Measurements from ENCODE around the gene RFTN1. TPM values are rescaled to one million over a fixed set of nuclear protein-coding genes. Genes with fewer than 3 reads are reported as not detected.
A peak's percentile ranks its signal among the peaks of the same experiment; 100 is the strongest.

The RFTN1 gene
- total and polyA plus RNA-seq, 9 of the 15 experiments (the other 6 are each of a cell fraction or from before 2014, with no cell fraction given): 0.08 to 0.51 (median 0.11) TPM; not detected in 6

DNA sequence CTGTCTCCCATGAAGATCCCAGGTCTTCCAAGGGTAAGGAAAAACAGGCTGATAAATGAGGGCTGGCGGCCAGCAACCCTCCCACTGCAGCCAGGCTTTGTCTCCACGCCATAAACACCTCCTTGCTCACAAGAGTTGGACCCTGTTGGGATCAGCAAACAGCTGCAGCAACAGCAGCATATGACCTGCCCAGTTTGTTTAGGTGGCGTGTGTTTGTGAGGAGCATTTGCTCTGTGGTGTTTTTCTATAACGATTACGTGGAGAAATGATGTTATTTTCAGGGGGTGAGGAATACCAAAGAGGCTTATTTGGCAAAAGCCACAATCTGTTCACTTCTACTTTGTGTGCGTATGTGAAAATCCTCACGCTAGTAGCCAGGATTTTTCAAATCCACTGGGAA lies 58.5 kb downstream of the RFTN1 start (continued):
- TF ChIP-seq ELF2 (CRISPR knock-in tag; IDR thresholded peaks at IDR 0.05) (no peak), SP2 (IDR thresholded peaks at IDR 0.05; ENCODE audit: extremely low read depth, low read depth, low read length, poor library complexity, severe bottlenecking) (no peak), NCOA1 (IDR thresholded peaks at IDR 0.05; ENCODE audit: low read depth) (no peak), FOXK2 (conservative IDR thresholded peaks at IDR 0.05 in 1 of 2, IDR thresholded peaks at IDR 0.05 in 1 of 2; ENCODE audit: low read depth in 2 of 2) (no peak), TAF9B (IDR thresholded peaks at IDR 0.05; ENCODE audit: partially characterized antibody) (no peak), ZNF57 (CRISPR knock-in tag; IDR thresholded peaks at IDR 0.05) (no peak), HSF4 (CRISPR knock-in tag; IDR thresholded peaks at IDR 0.05; ENCODE audit: borderline replicate concordance) (no peak)
- TF ChIP-seq, protein P1, sequence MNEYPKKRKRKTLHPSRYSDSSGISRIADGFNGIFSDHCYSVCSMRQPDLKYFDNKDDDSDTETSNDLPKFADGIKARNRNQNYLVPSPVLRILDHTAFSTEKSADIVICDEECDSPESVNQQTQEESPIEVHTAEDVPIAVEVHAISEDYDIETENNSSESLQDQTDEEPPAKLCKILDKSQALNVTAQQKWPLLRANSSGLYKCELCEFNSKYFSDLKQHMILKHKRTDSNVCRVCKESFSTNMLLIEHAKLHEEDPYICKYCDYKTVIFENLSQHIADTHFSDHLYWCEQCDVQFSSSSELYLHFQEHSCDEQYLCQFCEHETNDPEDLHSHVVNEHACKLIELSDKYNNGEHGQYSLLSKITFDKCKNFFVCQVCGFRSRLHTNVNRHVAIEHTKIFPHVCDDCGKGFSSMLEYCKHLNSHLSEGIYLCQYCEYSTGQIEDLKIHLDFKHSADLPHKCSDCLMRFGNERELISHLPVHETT (CRISPR knock-in tag; conservative IDR thresholded peaks at IDR 0.05 in 1 of 2, IDR thresholded peaks at IDR 0.05 in 1 of 2): no peak

DNA sequence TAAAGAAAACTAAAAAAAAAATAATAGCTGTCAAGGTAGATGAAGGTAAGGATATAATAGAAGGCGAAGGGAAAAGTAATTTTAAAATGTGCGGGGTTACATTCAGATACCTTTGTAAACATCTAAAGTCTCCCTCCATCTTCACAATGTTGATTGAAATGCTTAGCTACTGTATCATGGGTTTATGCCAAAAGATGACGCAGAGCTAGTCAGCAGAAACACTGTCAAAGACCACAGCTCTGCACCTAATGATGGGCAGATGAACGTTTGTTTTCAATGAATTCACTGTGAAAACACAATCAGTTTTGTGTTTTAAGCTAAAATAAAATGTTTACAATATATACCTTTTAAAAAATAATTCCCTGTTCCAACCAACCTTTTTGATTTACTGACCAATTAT lies 61.2 kb downstream of the RFTN1 start:
- CTCF ChIA-PET (ENCODE audit: low intra/inter-chr PET ratio): no interaction called here
- no TSS peak for BruUV-seq (replicated peaks)
- in situ Hi-C loops (cut with MboI): no loop called here

More for the DNA sequence above, 61.2 kb downstream of the RFTN1 start:
- POLR2A ChIA-PET: interaction anchor here (0.6 to 0.8 kb wide), 2 partner anchors 12 to 14 kb away, joined by 3 read pairs; no protein-coding TSS in a partner anchor
- no peak overlapping the region for H3K4me2 ChIP-seq (ENCODE audit: insufficient read depth, low read length)
- no peaks in the 10 kb centered on the region for H3K4me1 ChIP-seq (replicated peaks in 1 of 2; ENCODE audit: control insufficient read depth in 2 of 2, insufficient read depth in 2 of 2, low read length in 2 of 2)
- ATAC-seq: no peak
- FAIRE-seq: no peak
- H3K9ac ChIP-seq (ENCODE audit: insufficient read depth in 1 of 2, low read depth in 2 of 2, low read length in 2 of 2): no peak overlapping the region
- peaks cover 17 to 29% of the 10 kb centered on the region in 2 experiments for H3K27me3 ChIP-seq (ENCODE audit: control insufficient read depth in 2 of 2, insufficient read depth in 2 of 2, low read length in 2 of 2)
- H3K36me3 ChIP-seq (ENCODE audit: control insufficient read depth, insufficient read depth, low read length): no peaks in the 10 kb centered on the region
- no peaks in the 10 kb centered on the region for H4K20me1 ChIP-seq (replicated peaks; ENCODE audit: control insufficient read depth, insufficient read depth, low read length)
- H2AFZ ChIP-seq (ENCODE audit: low read depth, low read length): no peak overlapping the region
- WGBS (ENCODE audit: insufficient coverage, low coverage, missing lambda C conversion rate): 0% methylated on average over 4 of the region's 4 CpGs
- no peak for TF ChIP-seq MAFG (tag; conservative IDR thresholded peaks at IDR 0.05)
- TF ChIP-seq RUNX1 (IDR thresholded peaks at IDR 0.05; ENCODE audit: low read depth): no peak
- peak; percentile 32; the same call in 1 of the 2 replicates for TF ChIP-seq NFE2 (IDR thresholded peaks at IDR 0.05; ENCODE audit: low read depth)
- TF ChIP-seq RNF2 (IDR thresholded peaks at IDR 0.05): no peak
- TF ChIP-seq, protein P2, sequence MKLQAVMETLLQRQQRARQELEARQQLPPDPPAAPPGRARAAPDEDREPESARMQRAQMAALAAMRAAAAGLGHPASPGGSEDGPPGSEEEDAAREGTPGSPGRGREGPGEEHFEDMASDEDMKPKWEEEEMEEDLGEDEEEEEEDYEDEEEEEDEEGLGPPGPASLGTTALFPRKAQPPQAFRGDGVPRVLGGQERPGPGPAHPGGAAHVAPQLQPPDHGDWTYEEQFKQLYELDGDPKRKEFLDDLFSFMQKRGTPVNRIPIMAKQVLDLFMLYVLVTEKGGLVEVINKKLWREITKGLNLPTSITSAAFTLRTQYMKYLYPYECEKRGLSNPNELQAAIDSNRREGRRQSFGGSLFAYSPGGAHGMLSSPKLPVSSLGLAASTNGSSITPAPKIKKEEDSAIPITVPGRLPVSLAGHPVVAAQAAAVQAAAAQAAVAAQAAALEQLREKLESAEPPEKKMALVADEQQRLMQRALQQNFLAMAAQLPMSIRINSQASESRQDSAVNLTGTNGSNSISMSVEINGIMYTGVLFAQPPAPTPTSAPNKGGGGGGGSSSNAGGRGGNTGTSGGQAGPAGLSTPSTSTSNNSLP (IDR thresholded peaks at IDR 0.05; ENCODE audit: borderline replicate concordance, low read depth, low read length): no peak
- intact Hi-C loops (cut with micrococcal nuclease): no loop called here
- no peak overlapping the region for H3K4me3 ChIP-seq
- no peaks in the 10 kb centered on the region for H3K79me2 ChIP-seq (ENCODE audit: control insufficient read depth, insufficient read depth, low read length)
- H3K9me3 ChIP-seq (replicated peaks; ENCODE audit: control insufficient read depth, insufficient read depth, low read depth, low read length): no peaks in the 10 kb centered on the region
- no peak for DNase-seq (ENCODE audit: extremely low read depth in 1 of 4, low spot score in 3 of 4)
- no peaks in the 10 kb centered on the region for H3K9me1 ChIP-seq (ENCODE audit: control insufficient read depth, insufficient read depth, low read length)
- H3K27ac ChIP-seq (ENCODE audit: extremely low read depth, low read depth, low read length): no peak overlapping the region
